ENCODE data around the gene SULT1C4.

Gene SULT1C4

GRCh38 chr2:108363024-108363907, 14.5 kb upstream of the SULT1C4 start:
- H3K4me1 Mint-ChIP-seq: peaks cover 11 to 28% of the 10 kb centered on the region in 2 donors
- peaks cover 0 to 22% of the 10 kb centered on the region in 2 donors for H3K27me3 Mint-ChIP-seq
- no peaks in the 10 kb centered on the region for H3K9me3 Mint-ChIP-seq
- H3K4me3 Mint-ChIP-seq: peak overlapping the region in 1 of 2 donors; percentile 25
- ATAC-seq (replicated peaks): peak; percentile 83
- H3K27ac Mint-ChIP-seq: no peak overlapping the region
- DNase-seq: no peak
- H3K36me3 Mint-ChIP-seq: no peaks in the 10 kb centered on the region

GRCh38 chr2:108363908-108364225, 13.9 kb upstream of the SULT1C4 start:
- Mint-ChIP-seq H3K4me3 (no peak overlapping the region), H3K27ac (no peak overlapping the region), H3K36me3 (no peaks in the 10 kb centered on the region), H3K9me3 (no peaks in the 10 kb centered on the region), H3K27me3 (peaks cover 0 to 28% of the 10 kb centered on the region in 2 donors), H3K4me1 (peaks cover 11 to 23% of the 10 kb centered on the region in 2 donors)
- ATAC-seq (replicated peaks) (no peak), DNase-seq (no peak)

GRCh38 chr2:108364676-108365297, 13.0 kb upstream of the SULT1C4 start:
- peaks cover 11 to 15% of the 10 kb centered on the region in 2 donors for H3K4me1 Mint-ChIP-seq
- H3K9me3 Mint-ChIP-seq: no peaks in the 10 kb centered on the region
- H3K36me3 Mint-ChIP-seq: no peaks in the 10 kb centered on the region
- no peak overlapping the region for H3K4me3 Mint-ChIP-seq
- ATAC-seq (replicated peaks) (no peak), DNase-seq (no peak)
- H3K27me3 Mint-ChIP-seq: peaks cover 0 to 25% of the 10 kb centered on the region in 2 donors
- H3K27ac Mint-ChIP-seq: no peak overlapping the region

- H3K36me3 Mint-ChIP-seq: no peaks in the 10 kb centered on the region
- DNase-seq (no peak), ATAC-seq (replicated peaks) (no peak)
- H3K27ac Mint-ChIP-seq: no peak overlapping the region
- peaks cover 0 to 16% of the 10 kb centered on the region in 2 donors for H3K27me3 Mint-ChIP-seq
- H3K4me3 Mint-ChIP-seq: no peak overlapping the region
- no peaks in the 10 kb centered on the region for H3K9me3 Mint-ChIP-seq
- peaks cover 11 to 15% of the 10 kb centered on the region in 2 donors for H3K4me1 Mint-ChIP-seq
Observed at GRCh38 chr2:108365656-108366055, 12.1 kb upstream of the SULT1C4 start.

GRCh38 chr2:108367014-108367413, 10.7 kb upstream of the SULT1C4 start:
- Mint-ChIP-seq H3K27me3 (peaks cover 0 to 12% of the 10 kb centered on the region in 2 donors), H3K27ac (no peak overlapping the region), H3K9me3 (no peaks in the 10 kb centered on the region), H3K4me1 (peaks cover 11 to 15% of the 10 kb centered on the region in 2 donors), H3K36me3 (no peaks in the 10 kb centered on the region), H3K4me3 (no peak overlapping the region)
- no peak for DNase-seq
- no peak for ATAC-seq (replicated peaks)

- Mint-ChIP-seq H3K27me3 (peaks cover 0 to 12% of the 10 kb centered on the region in 2 donors), H3K27ac (no peak overlapping the region), H3K36me3 (no peaks in the 10 kb centered on the region), H3K4me3 (no peak overlapping the region), H3K4me1 (peaks cover 10 to 14% of the 10 kb centered on the region in 2 donors), H3K9me3 (no peaks in the 10 kb centered on the region)
- ATAC-seq (replicated peaks): no peak
- DNase-seq: no peak
Observed at GRCh38 chr2:108367561-108368175, 10.1 kb upstream of the SULT1C4 start.

GRCh38 chr2:108369153-108369552, 8.6 kb upstream of the SULT1C4 start:
- H3K9me3 Mint-ChIP-seq: no peaks in the 10 kb centered on the region

GRCh38 chr2:108370080-108370479, 7.7 kb upstream of the SULT1C4 start:
- ATAC-seq (replicated peaks): no peak
- Mint-ChIP-seq H3K4me3 (no peak overlapping the region), H3K27ac (no peak overlapping the region), H3K27me3 (peaks cover 0 to 12% of the 10 kb centered on the region in 2 donors), H3K4me1 (no peaks in the 10 kb centered on the region), H3K36me3 (no peaks in the 10 kb centered on the region), H3K9me3 (no peaks in the 10 kb centered on the region)
- DNase-seq: no peak

More at GRCh38 chr2:108369153-108369552, 8.6 kb upstream of the SULT1C4 start:
- H3K36me3 Mint-ChIP-seq: no peaks in the 10 kb centered on the region
- ATAC-seq (replicated peaks) (no peak), DNase-seq (no peak)
- no peak overlapping the region for H3K4me3 Mint-ChIP-seq
- no peaks in the 10 kb centered on the region for H3K4me1 Mint-ChIP-seq
- peaks cover 0 to 12% of the 10 kb centered on the region in 2 donors for H3K27me3 Mint-ChIP-seq
- H3K27ac Mint-ChIP-seq: no peak overlapping the region

GRCh38 chr2:108376774-108377173, 980 bp upstream of the SULT1C4 start:
- Mint-ChIP-seq H3K4me1 (peaks cover 8 to 20% of the 10 kb centered on the region in 2 donors), H3K9me3 (no peaks in the 10 kb centered on the region), H3K36me3 (no peaks in the 10 kb centered on the region), H3K4me3 (no peak overlapping the region), H3K27ac (no peak overlapping the region), H3K27me3 (peaks cover 4 to 5% of the 10 kb centered on the region in 2 donors)
- ATAC-seq (replicated peaks) (peak in 1 of 2 donors; percentile 29), DNase-seq (no peak)

GRCh38 chr2:108377401-108377800, 353 bp upstream of the SULT1C4 start:
- Mint-ChIP-seq H3K4me1 (peaks cover 8 to 20% of the 10 kb centered on the region in 2 donors), H3K9me3 (no peaks in the 10 kb centered on the region), H3K36me3 (no peaks in the 10 kb centered on the region), H3K27ac (no peak overlapping the region), H3K27me3 (peaks cover 4 to 5% of the 10 kb centered on the region in 2 donors), H3K4me3 (no peak overlapping the region)
- no peak for DNase-seq
- ATAC-seq (replicated peaks): no peak

GRCh38 chr2:108378851-108379250, 1.1 kb downstream of the SULT1C4 start:
- Mint-ChIP-seq H3K4me3 (no peak overlapping the region), H3K36me3 (no peaks in the 10 kb centered on the region), H3K4me1 (peaks cover 8 to 25% of the 10 kb centered on the region in 2 donors), H3K9me3 (no peaks in the 10 kb centered on the region), H3K27me3 (peaks cover 5 to 8% of the 10 kb centered on the region in 2 donors), H3K27ac (no peak overlapping the region)
- ATAC-seq (replicated peaks): no peak
- DNase-seq: no peak

- Mint-ChIP-seq H3K27me3 (peaks cover 2 to 8% of the 10 kb centered on the region in 2 donors), H3K27ac (no peak overlapping the region), H3K9me3 (no peaks in the 10 kb centered on the region), H3K4me1 (peaks cover 7 to 21% of the 10 kb centered on the region in 2 donors), H3K36me3 (no peaks in the 10 kb centered on the region), H3K4me3 (no peak overlapping the region)
- DNase-seq (no peak), ATAC-seq (replicated peaks) (no peak)
Observed at GRCh38 chr2:108382196-108382595, 4.4 kb downstream of the SULT1C4 start.

GRCh38 chr2:108383146-108383830, 5.5 kb downstream of the SULT1C4 start:
- H3K9me3 Mint-ChIP-seq: no peaks in the 10 kb centered on the region
- no peaks in the 10 kb centered on the region for H3K36me3 Mint-ChIP-seq
- ATAC-seq (replicated peaks) (peak; percentile 62 to 64), DNase-seq (no peak)
- peaks cover 0 to 10% of the 10 kb centered on the region in 2 donors for H3K27me3 Mint-ChIP-seq
- H3K4me1 Mint-ChIP-seq: peaks cover 4 to 11% of the 10 kb centered on the region in 2 donors
- H3K27ac Mint-ChIP-seq: no peak overlapping the region
- H3K4me3 Mint-ChIP-seq: no peak overlapping the region

Data from stimulated activated naive B cell treated with anti-CD40 and anti-IgM and Interleukin-4, amounts not matched to agents 10 μg/mL and 1 μg/mL and 100 μg/mL, for 72 hours (primary cell).